HG03571 (cell line): ENCODE data around the gene LRRC27.

Experiments
- ATAC-seq: cut with Tn5 transposase; IDR thresholded peaks from one replicate; pipeline ENCODE4 v1.9.1; 2021; ENCODE audit not compliant: unreplicated experiment

The LRRC27 gene

GRCh38 chr10:132388891-132389432 lies 57.0 kb downstream of the LRRC27 start:
- ATAC-seq, result no peak

DNA sequence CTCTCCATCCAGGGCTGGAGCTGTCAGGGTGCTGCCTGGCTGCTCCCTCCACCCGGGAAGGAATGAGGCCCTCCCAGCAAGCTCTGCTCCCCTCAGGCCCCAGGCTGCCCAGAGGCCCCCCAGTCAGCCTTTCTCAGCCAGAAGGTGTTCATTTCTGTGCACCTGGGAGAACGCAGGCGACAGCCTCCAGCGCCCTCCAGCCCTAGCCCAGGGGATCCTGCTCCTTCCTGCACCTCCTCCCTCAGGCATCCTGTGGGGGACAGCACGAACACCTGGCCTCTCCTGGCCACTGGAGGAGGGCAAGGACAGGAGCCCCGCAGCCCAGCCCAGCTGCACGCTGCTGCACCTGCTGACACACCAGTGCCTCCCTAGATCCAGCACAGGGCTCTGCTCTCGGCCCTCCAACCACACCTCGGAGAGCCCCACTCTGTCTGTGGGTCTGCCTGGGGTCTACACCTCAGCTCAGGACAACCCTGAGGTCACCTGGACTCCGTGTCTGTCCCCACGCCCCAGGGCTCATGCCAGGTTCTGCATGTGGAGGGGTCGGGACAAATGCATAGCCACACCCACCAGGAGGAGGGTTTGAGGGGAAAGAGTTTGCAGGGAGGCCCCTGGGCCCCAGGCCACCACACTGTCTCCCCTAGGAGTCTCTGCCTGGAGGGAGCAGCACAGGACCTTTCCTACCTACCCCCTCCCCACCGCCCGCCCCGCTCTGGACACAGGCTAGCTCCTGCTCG lies 57.6 kb downstream of the LRRC27 start:
- no peak for ATAC-seq

DNA sequence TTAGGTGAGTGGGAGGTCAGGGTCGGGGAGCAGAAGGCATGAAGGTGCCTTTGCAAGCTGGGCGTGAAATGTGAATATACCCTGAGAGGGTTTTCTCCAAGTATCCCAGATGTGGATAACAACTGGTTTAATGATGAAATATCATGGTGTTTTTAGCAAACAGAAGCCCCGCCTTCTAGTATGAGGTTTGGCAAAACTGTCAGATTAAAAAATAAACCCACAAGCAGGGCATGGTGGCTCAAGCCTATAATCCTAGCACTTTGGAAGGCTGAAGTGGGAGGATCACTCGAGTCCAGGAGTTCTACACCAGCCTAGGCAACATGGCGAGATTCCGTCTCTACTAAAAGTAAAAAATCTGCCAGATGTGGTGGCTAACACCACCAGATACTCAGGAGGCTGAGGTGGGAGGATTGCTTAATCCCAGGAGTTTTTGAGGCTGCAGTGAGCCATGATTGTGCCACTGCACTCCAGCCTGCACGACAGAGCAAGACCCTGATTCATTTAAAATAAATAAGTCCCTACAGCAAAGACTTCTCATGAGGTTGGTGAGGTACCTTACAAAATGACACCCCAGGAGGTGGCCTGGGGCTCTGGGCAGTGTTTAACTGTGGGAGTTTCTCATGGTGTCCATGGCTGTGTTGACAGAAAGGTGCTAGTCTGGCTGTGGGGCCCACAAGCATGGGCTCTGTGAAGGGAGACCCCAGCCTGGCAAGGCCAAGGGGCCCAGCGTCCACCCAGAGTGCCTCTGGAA lies 58.4 kb downstream of the LRRC27 start:
- no peak for ATAC-seq

DNA sequence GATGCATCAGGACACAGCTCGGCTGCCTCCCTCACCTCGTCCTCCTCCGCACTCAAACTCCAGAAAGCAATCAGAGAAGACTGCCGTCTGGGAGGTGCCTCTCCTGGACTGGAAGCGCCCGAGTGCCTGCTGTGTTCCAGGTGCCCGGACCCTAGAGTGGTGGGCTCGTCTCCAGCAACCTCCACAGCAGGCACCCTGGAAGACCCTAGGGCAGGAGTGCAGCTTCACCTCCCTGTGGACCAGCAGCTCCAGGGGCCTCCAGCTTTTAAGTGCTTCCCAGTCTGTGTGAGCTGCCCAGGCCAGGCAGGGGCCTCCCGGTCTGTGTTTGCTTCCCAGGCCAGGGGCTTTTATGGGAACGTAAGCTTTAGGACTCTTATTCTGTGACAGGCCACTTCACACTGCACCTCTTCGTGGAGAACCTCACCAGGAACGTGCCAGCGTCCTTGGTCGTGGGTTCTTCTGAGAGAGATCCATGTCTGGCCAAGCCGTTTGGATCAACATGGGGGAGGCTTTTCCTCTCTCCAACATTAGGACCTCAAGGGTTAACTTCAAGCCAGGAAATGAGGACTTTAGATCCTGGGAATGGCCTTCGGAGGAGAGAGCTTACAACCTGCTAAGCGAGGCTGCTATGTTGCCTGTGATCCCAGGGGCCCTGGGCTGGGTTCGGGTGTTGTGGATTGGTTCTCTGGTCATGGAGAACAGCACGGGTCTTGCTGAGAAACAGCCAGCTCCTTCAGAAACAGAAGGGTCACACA lies 59.1 kb downstream of the LRRC27 start:
- no peak for ATAC-seq

GRCh38 chr10:132391676-132392020 lies 59.7 kb downstream of the LRRC27 start:
- no peak for ATAC-seq

GRCh38 chr10:132392184-132392800 lies 60.3 kb downstream of the LRRC27 start:
- ATAC-seq, result no peak

GRCh38 chr10:132392811-132393694 lies 61.1 kb downstream of the LRRC27 start:
- no peak for ATAC-seq

- ATAC-seq, result no peak
These were observed 61.7 kb downstream of the LRRC27 start for GRCh38 chr10:132393695-132394181.

- ATAC-seq, result no peak
These were observed 62.3 kb downstream of the LRRC27 start for GRCh38 chr10:132394201-132394811.

DNA sequence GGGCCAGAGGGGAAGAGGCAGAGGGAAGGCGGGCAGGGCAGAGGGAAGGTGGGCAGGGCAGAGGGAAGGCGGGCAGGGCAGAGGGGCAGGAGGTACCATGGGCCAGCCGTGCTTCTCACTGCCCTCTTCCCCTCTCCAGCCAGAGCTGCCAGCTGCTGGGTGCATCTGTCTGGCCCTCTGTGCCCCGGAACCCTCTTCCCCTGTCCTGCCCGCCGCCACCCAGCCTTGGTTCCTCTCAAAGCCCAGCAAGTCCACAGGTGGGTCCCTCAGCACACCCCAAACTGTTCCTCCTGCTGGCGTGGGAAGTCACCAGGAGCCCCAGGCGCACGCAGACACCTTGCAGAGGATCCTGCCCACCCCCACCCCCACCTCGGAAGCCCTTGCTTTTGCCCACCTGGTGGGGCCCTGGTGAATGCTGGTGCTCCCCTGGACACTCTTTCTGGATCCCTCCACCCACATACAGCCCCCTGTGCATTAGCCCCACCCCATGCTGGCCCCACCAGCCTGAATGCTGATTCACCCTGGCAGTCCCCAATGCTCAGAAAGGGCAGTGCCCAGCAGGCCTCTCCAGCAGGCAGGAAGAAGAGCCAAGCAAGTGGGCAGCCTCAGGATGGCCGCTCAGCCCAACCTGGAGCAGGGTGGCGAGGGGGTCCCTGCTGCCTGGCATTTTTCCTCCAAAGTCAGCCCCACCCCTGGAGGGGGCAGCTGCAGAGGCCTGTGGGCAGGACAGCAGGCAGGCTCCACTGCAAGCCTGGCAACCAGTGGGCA lies 63.1 kb downstream of the LRRC27 start:
- no peak for ATAC-seq

DNA sequence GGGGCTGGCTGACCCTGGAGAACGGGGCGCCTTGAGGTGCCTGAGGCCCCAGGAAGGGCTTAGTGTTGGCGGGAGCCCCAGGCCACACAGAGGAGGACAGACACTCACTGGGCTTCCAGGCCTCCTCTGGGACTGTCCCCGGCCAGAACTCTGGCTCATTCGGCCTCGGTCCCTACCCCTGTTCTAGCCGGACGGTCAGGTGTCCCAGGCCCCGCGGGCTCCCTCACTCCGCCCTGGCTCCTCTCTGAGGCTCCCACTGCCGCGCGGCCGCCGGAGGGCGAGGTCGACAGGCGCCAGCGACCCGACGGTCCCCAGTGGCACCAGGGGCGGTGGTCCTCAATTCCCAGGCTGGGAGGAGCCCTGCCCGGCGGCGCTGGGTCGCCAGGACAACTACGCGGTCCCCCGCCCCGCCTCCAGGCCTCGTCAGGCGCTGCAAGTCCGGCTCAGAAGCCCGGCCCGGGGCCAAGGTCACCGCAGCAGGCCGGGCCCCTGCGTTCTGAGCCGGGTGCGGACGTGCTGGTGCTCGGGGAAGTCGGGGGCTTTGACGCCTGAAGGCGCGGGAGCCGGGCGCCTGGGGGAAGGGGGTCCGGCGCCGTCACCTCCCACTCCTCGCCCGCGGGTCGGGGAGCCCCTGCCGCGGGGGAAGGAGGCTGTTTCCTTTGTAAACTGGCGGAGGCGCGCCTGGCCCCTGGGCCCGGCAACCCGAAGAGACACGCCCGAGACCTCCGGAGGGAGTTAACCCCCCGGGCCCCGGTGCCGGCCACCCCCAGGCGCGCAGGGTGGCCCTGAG lies 63.9 kb downstream of the LRRC27 start:
- ATAC-seq, result no peak

DNA sequence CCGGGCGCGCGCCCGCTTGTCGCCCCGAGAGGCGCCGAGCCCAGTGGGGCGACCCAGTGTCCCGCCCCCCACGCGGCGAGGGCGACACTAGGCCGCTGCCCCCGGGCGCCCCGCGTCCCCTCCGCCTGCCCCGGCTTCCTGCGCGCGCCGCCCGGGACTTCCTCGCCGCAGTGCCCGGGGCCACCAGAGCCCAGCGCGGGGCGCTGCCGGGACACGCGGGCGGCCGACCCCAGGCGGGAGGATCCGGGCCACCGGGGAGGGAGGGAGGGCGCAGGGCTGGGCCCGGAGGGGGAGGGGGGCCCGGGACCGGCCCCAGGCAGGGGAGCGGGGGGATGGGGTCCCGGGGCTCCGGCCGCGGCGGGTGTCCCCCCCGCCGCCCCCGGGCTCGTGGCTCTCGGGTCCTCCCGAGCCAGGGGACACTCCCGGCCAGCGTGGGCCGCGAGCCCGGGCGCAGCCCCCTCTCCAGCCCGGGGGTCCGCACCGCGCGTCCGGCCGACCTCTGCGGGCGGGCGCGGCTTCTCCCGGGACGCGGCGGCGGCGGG lies 64.6 kb downstream of the LRRC27 start:
- peak; percentile 59 for ATAC-seq

GRCh38 chr10:132397036-132397541 lies 65.1 kb downstream of the LRRC27 start, which contains the start of gene PWWP2B:
Gene PWWP2B (plus strand): TSS chr10:132397200. CDS start chr10:132397227, 27 bp downstream.
- peak; percentile 30 for ATAC-seq

DNA sequence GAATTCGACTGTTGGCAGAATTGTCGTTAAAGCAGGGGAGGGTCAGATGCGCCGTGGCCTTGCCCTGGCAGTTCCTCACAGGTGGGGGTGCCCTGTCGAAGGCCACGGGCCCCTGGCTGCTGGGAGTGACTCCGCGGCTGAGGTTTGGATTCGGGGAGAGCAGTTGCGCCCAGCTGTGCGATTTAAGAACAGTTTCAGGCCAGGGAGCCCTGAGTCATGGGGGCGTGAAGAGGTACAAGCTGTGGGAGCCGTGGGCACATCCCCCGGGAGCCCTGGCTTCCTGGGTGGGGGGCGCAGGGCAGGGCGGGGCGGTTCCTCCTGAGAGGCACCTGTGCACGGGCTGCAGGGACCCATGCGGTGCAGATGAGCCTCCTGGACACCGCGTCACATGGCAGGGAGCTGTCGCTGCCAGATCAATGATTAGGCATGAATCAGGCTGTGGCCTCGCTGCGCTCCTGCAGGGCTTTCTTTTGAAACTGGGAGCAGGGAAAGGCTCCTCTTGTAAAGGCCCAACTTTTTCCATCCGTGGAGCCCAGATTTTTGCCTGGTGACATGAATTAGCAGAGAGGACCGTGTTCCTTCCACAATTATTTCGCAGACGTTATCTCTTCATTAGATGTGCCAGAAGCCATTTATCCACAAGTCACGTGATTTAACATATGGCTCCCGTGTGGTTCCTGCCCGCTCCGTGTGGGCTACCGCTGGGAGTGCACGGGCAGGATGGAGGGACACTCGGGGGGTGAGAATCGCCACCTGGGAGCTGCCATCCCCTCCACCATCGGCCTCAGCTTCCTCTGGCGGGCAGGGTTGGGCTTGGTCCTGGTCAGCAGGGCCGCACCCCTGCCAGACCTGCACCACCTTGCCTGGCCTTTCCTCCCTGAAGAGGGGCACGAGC lies 65.9 kb downstream of the LRRC27 start:
- ATAC-seq, result peak; percentile 36

- ATAC-seq, result no peak
These were observed 66.6 kb downstream of the LRRC27 start for GRCh38 chr10:132398566-132398991.
